HG02798 (cell line): ENCODE results near the gene IGF2R.
"Not testable (repeated sequence)": the region's sequence is repeated elsewhere in the genome, so short reads cannot be mapped to it uniquely, and the experiment has no call there.

Experiments
- ATAC-seq: cut with Tn5 transposase; IDR thresholded peaks from one replicate; pipeline ENCODE4 v1.9.1; 2021; ENCODE audit warnings: mild to moderate bottlenecking; ENCODE audit not compliant: unreplicated experiment, poor library complexity

Gene IGF2R

DNA sequence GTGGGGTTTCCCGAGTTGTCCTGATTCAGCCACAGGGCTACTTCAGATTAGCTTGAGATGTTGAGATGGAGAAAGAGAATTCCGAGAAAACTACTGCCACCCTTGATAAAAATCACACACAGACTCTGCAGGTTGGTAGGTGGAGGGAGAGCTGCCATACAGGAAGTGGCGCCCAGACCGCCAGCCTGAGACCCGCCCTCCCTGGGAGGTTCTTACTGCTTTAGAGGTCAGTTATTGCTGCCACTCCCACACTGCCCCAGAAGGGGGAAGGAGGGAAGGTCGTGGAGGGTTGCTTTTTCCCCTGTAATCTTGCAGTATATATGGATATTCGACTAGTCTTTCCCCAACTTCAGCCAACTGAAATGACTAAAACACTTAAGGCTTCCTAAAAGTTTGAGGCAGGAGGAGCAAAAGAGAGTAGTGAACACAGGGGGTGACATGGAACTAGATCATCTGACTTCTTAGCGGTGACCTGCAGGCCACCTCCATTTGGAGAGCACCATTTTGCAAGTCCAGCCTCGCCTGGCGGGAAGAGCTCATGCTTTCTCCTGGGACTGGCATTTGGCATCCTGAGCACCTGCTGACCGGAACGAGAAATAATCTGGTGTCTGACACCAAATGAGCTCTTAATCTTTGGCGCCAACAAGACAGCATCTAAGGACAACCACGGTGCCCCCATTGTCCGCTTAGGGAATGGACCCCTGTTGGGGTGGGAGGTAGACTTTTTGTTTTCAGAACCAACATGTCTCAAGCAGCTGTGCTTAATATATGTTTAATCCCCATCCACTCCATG, 117.0 kb downstream of the IGF2R start:
- no peak for ATAC-seq

DNA sequence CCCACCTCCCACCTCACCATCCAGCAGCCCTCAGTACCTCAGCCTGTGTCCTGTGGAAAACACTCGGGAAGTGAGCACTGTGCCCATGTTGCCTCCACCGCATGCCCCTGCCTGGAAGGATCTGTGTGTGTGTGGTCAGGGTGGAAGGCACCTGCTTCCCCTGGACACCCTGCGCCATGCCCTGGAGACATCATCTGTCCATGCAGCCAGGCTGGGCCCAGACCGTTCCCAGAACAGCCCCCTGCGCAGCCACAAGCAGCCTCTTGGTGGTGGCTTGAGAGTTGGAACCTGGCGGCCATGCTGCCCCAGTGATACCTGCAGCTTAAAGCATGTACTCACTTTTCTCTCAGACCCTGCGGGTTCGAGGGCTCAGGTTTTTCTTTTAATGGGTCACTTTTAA, 117.9 kb downstream of the IGF2R start:
- no peak for ATAC-seq

DNA sequence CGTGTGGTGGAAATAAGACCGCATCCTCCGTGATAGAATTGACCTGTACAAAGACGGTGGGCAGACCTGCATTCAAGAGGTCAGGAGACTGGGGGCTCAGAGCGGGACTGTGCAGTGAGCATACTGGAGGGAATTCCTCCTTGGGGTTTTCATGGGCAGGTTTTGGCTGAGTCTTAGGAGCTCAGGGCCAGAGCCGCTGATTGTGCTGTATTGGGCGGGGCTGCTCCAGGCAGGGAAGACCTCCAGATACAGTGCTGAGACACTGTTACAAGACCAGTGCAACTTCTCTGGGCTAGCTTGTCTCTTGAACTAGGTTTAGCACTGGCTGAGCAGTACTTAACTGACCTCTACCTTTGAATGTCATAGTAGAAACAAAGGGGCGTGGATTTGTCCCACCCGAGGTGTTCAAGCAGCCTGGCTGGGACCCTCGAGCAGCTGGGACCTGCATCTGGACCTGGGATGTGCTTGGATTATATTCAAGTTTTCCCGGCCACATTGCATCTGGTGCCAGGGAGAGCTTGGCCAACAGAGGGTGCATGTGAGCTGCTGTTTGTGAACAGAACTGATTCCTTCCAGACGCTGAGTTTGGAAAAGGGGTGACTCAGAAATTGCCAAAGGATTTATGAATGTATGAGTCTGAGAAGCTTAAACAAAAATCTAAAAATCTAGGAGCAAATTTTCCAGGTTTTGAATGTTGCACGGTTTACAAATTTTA, 119.3 kb downstream of the IGF2R start:
- ATAC-seq = no peak

DNA sequence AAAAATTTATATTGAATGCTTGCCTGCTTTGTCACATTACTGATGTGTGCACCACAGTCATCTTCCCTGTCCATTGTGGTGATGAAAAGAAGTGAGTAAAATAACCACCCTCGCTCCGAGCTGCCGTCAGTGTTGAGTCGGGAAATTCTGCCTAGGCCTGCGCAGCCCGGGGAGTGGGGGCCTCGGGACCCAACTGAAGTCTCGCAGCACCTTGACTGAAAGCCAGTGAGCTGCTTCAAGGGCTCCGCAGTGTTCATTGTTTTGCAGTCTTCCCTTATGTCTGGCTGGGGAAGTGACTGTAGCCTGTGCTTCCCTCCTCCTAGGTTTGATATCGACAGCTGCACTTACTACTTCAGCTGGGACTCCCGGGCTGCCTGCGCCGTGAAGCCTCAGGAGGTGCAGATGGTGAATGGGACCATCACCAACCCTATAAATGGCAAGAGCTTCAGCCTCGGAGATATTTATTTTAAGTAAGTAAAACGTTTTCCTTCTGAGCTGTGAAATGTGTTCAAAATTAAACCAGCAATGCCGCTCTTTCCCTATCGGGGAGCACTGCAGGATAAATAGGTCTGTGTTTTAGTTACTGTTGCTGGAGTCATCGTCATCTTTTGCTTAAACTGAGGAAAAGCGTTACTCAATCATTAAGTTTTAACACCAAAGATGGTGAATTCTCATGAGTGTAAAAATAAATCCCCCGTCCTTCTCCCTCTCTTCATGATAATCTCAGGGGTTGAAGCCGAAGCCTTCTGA, 120.1 kb downstream of the IGF2R start:
- no peak for ATAC-seq

DNA sequence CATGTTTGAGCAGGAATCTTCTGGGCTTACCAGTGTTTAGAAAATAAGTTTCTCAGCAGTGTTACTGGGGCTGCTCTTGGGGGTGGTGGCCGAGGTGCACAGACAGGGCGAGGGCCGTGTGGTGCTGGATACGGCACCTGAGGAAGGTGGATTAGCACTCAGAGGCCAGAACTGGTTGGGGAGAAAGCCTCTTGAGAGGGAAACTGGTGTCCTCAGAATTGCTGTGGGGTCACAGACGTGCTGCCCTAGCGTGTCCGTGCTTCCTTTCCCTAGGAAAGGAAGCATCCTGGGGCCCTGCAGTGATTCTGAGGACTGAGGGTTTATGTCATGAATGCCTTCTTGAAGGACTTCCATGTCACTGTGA, 120.6 kb downstream of the IGF2R start:
- no peak for ATAC-seq

DNA sequence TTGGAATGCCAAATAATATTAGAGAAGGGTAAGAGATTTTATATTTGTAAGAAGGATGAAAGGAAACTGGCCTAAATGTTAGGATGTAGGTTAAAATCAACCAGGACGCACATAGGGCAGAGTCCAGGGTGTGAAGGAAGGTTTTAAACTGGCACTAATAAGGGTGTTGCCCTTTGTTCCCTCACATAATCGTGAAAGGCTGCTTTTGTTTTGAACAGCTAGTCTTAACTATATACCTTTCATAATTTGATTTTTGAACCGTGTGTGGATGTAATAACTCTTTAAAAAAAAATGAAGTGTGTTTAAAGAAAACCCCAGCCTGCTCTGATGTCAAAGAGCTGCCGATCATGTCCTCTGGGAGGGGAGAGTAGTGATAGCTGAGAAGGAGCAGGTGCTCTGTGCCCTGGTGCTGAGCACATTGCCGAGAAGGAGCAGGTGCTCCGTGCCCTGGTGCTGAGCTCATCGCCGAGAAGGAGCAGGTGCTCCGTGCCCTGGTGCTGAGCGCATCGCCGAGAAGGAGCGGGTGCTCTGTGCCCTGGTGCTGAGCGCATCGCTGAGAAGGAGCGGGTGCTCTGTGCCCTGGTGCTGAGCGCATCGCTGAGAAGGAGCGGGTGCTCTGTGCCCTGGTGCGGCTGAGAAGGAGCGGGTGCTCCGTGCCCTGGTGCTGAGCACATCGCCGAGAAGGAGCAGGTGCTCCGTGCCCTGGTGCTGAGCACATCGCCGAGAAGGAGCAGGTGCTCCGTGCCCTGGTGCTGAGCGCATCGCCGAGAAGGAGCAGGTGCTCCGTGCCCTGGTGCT, 121.8 kb downstream of the IGF2R start:
- not testable (repeated sequence) for ATAC-seq

DNA sequence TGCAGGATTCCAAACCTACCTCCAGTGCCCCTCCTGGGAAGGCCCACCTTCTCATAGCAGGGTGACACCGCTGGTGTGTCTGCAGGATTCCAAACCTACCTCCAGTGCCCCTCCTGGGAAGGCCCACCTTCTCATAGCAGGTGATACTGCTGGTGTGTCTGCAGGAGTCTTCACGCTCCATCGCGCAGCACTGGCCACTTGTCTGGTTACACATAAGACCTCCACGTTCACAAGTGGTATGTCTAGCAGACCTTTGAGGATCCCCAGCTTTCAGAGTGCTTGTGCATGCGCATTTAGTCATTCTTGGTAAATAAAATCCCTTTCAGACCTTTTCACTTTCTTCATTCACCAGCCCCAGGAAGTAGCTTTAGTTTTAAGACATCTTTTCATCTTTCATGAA, 123.3 kb downstream of the IGF2R start:
- not testable (repeated sequence) for ATAC-seq

DNA sequence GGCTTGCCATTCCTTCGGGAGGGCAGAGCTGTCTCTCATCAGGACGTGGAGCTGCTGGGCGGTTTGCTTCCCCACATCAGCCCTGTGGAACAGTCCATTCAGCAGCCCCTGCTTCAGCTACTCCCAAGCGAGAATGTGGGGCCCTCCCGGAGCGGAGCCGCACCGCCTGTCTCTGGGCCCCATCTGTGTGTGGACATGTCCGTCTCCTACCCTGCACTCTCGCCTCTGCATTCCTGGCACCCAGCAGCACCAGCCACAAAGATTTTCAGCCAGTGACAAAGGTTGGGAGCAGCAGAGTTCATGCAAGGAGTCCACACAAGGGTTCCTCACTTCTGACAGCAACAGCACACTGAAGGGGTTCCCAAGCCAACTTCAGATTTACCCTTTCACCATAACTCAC, 123.7 kb downstream of the IGF2R start:
- no peak for ATAC-seq

DNA sequence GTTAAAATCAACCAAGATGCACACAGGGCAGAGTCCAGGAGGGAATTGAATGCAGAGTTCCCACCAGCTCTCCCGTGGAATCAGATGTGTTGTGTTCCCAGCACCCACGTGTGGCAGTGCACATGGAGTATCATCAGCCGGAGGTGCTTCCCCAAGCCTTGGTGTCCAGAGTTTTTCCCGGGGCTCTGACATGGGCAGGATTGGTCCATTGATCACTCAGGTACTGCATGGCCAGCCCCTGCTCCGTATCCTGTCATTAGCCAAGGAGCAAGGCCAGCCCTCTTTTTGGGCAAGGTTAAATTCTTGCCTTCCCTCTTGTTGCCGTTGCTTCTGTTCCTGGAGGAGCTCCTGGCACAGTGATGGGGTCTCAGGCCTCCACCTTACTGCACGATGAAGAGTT, 124.2 kb downstream of the IGF2R start:
- ATAC-seq = no peak

DNA sequence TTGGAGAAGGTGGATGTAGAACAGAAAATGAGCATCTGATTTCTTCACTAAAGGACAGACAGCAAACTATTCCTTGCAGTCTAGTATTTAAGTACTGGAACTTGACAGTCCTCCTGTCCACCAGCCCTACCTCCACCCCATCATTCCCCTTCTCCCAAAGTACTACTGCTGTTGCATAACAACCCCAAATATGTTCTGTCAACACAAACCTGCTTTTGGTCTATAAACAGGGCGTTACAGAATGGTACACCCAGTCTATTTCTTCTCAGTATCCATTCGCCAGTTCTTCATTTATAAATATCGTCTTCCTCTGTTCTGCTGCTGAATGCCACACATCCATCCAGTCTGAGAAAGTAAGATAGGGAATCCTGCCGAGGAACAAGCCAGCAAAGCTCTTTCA, 125.1 kb downstream of the IGF2R start:
- ATAC-seq = no peak

DNA sequence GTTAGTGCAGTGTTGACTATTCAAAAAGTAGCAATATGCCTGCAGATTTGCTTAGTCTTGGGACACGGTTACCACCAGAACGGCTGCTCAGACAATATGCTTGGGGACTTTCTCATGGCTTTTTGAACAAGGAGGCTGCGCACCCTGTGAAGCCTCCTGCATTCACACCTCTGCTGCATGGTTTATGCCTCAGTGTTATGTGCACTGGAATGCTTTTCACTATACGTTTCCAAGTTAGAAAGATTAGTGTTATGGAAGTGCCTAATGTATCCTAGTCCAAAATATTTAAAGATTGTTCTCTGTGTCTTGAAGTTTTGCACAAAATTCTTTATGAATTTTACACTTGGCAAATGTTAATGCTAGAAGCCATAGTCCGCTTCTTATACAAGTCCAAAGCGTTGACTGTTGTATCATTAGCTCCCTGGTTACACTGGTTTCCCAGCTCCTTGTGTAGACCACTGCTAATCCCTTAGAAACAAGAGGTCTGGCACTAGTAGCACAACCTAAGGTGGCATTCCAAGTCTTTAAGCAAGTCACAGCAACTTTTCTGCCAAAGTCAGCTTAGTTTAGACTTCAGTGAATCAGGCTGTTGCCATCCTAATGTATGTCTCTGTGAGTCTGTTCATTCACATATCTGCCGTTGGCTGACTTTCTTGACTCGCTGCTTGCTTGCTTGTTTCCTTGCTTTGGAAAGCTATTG, 126.4 kb downstream of the IGF2R start:
- ATAC-seq = no peak

DNA sequence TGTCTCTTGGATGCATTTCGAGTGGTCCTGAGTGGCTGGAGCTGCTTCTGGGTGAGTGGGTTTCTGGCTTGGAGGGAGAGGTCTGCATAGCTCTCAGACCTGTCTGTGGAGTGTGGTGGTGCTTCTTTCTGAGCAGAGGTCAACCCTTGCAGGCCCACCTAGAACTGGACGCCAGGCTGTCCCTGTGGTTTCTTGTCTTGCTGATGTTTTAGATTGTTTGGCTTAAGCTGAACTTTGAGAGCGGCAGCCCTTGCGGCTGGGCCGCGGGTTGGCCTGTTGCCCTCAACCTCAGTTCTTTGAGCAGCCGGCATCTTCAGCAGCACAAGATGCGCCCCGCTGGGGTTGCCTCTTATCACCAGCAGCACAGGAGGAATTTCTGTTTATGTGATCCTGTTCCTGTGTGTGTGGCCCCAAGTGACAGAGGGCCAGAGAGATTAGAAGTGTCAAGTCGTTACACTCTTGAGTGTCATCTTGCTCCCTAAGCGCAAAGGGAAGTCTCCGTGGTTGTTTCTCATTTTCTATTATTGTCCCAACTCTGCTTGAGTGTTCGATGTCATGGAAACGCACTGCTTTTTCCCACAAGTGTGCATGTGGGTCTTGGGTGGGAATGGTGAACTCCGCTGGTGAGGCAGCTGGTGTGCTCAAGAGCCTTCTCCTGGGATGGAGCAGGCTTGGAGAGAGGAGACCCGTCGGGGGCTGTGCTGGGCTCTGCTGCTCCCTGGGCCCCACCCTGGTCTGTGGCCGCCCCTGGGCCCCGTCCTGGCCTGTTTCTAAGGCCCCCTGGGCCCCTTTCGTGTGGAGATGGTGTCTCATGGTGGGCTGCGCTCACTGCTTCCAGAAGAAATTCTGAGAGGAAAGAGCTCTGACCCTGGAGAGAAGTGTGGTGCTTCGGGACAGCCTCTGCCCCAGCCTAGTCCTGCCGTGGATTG, 132.7 kb downstream of the IGF2R start:
- no peak for ATAC-seq

DNA sequence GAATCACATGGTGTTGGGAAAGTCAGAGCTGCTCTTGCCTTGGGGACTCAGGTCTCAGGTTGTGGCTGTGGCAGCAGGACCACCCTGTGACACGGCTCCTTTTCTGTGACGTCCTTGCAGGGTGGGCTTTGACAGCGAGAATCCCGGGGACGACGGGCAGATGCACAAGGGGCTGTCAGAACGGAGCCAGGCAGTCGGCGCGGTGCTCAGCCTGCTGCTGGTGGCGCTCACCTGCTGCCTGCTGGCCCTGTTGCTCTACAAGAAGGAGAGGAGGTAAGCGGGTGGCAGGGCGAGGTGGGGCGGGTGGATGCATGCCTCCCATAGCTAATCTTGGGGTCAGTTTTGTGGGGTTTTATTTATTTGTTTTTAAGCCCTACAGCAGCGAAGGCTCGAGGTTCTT, 133.5 kb downstream of the IGF2R start:
- no peak for ATAC-seq

DNA sequence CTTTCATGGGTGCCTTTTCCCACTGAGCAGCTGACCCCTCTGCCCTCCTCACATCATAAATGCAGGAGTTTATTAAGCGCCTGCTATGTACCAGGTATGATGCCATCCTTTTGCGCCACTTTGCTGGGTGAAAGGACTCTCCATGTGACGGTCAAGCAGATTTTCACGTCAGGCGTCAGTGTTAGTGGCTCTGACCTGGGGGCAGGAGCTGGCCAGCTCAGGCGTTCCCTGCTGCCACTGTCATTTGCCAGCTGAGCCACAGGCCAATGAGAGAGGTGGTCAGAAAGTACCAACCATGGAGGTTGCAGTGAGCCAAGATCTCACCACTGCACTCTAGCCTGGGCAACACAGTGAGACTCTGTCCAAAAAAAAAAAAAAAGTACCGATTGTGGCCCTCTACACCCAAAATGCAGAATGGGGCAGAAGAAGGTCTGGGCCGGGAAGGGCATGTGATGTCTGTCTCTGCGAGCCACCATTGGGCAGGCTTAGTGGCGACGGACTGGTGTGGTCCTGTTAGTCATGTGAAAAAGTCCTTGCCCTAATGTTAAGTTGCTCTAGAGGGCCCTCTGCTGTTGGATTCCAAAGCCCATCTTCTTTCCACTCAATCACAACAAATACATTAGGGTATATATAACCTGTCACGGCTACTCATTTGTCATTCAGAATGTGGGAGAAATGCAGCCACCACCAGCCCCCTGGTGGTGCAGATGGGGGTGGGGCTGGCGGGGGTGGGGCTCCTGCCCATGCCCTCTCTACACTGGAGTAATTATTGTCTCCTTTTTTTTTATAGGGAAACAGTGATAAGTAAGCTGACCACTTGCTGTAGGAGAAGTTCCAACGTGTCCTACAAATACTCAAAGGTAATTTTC, 134.3 kb downstream of the IGF2R start:
- no peak for ATAC-seq

DNA sequence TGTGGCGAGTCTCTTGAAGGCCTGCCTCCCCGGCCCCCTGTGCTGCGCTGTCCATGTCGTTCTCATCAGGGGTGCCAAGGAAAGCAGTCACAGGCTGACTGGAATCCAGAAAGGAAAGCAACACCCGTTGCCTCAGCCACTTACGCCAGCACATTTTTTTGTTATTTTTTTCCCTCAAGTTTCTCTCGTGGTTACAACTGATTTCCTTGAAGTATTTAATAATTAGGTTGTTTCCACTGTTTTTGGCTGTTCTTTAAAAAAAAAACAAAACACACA, 134.9 kb downstream of the IGF2R start:
- ATAC-seq = no peak

DNA sequence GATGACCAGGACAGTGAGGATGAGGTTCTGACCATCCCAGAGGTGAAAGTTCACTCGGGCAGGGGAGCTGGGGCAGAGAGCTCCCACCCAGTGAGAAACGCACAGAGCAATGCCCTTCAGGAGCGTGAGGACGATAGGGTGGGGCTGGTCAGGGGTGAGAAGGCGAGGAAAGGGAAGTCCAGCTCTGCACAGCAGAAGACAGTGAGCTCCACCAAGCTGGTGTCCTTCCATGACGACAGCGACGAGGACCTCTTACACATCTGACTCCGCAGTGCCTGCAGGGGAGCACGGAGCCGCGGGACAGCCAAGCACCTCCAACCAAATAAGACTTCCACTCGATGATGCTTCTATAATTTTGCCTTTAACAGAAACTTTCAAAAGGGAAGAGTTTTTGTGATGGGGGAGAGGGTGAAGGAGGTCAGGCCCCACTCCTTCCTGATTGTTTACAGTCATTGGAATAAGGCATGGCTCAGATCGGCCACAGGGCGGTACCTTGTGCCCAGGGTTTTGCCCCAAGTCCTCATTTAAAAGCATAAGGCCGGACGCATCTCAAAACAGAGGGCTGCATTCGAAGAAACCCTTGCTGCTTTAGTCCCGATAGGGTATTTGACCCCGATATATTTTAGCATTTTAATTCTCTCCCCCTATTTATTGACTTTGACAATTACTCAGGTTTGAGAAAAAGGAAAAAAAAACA, 136.1 kb downstream of the IGF2R start:
- no peak for ATAC-seq

DNA sequence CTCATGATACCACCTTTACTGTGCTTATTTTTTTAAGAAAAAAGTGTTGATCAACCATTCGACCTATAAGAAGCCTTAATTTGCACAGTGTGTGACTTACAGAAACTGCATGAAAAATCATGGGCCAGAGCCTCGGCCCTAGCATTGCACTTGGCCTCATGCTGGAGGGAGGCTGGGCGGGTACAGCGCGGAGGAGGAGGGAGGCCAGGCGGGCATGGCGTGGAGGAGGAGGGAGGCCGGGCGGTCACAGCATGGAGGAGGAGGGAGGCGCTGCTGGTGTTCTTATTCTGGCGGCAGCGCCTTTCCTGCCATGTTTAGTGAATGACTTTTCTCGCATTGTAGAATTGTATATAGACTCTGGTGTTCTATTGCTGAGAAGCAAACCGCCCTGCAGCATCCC, 137.1 kb downstream of the IGF2R start:
- ATAC-seq = no peak

DNA sequence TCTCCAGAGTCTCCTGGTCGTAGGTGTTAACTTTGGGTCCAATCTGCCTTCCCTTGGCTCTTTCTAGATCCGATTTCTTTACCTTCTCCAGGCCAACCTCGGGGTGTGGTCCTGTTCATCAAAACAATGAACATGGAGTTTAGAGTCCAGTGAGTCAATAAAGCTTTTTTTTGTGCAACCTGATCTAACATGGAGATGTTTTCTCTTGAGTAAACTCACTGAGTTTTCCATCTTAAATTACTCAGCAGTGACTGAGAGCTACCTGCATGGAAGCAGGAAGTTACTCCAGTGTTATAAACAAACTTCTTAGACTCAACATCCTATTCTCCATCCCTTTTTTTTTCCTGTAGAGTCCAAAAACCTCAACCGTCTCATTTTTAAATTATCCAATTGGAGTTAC, 137.8 kb downstream of the IGF2R start:
- ATAC-seq = no peak
